RWPE1 (cell line): Measurements from ENCODE around the gene PCGF2.
"Not testable (repeated sequence)": the region's sequence is repeated elsewhere in the genome, so short reads cannot be mapped to it uniquely, and the experiment has no call there.

Experiments
- CTCF ChIA-PET: fragments of 350-600 bp; sonication (Branson Sonifier 250); formaldehyde crosslinking; extraction: SDS; loops from one replicate; lab custom pipeline; 2021; lab: Yijun Ruan, JAX
- POLR2A ChIA-PET: fragments of 400-600 bp; formaldehyde crosslinking; extraction: SDS; loops from one replicate; lab custom pipeline; 2020; ENCODE audit warnings: antibody characterized with exemption; ENCODE audit not compliant: low non-redundant PET; lab: Yijun Ruan, JAX
- DNase-seq: peaks from one replicate; pipeline ENCODE4 v3.0.0; 2012; ENCODE audit warnings: low spot score
- H3K27ac ChIP-seq: fragments of 450-650 bp; 2 replicates; pipeline ENCODE4 v1.5.1; 2017
- TF ChIP-seq, protein P1 (sequence below): fragments of 450-650 bp; conservative IDR thresholded peaks from 2 replicates; pipeline ENCODE4 v1.5.1; 2017; ENCODE audit warnings: low read depth, mild to moderate bottlenecking

The PCGF2 gene

DNA sequence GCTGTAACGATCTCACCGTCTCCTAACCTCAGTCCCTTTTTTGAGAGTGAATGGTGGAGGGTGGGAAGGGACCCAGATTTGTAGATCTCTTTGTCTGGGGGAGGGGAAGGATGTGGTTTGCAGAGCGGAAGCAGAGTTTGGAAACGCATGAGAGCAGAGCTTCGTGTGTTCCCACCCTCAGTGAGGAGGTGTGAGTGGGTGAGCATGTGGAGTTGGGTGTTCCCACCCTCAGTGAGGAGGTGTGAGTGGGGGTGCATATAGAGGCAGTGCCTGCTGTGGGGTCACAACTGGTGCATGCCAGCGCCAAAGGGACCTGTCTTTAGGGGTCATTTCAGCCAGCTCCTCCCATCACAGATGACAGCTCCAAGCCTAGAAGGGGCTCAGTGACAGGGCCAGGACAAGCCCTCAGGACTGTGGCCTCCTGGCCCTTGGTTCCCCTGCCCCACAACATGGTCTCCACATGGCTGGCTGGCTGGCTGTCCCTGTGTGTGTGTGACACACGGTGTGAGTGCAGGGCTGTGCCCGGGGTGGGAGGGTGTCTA is 19.8 kb downstream of the PCGF2 start:
- DNase-seq: no peak
- TF ChIP-seq, protein P1, sequence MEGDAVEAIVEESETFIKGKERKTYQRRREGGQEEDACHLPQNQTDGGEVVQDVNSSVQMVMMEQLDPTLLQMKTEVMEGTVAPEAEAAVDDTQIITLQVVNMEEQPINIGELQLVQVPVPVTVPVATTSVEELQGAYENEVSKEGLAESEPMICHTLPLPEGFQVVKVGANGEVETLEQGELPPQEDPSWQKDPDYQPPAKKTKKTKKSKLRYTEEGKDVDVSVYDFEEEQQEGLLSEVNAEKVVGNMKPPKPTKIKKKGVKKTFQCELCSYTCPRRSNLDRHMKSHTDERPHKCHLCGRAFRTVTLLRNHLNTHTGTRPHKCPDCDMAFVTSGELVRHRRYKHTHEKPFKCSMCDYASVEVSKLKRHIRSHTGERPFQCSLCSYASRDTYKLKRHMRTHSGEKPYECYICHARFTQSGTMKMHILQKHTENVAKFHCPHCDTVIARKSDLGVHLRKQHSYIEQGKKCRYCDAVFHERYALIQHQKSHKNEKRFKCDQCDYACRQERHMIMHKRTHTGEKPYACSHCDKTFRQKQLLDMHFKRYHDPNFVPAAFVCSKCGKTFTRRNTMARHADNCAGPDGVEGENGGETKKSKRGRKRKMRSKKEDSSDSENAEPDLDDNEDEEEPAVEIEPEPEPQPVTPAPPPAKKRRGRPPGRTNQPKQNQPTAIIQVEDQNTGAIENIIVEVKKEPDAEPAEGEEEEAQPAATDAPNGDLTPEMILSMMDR: no peak
- CTCF ChIA-PET: interaction anchor here (0.5 to 0.6 kb wide), 3 partner anchors 88 to 1677 kb away, joined by 3 to 4 read pairs (median 3); no protein-coding TSS in a partner anchor
- H3K27ac ChIP-seq: peak overlapping the region; percentile 89
- POLR2A ChIA-PET: interaction anchor here (0.6 kb wide), 1 partner anchor 45 kb away, joined by 6 read pairs; no protein-coding TSS in a partner anchor

DNA sequence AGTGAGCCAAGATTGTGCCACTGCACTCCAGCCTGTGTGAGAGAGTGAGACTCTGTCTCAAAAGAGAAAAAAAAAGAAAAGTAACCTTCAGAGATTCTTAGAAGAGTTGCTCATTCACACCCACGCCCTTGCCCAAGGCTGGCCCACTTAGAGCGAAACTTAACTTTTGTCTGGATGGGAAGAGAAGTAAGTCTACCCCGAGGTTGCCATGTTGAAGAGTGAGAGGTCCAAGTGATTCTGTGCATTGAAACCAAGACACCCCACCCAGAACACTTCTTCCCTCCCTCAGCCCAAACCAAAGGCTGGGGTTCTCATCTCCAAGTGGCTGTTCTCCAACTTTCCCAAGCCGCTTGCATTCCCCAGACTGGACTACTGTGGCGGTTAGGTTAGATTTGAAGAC is 20.4 kb downstream of the PCGF2 start:
- peak overlapping the region; percentile 89 for H3K27ac ChIP-seq
- POLR2A ChIA-PET: interaction anchor here (0.6 kb wide), 1 partner anchor 45 kb away, joined by 6 read pairs; no protein-coding TSS in a partner anchor
- CTCF ChIA-PET: interaction anchor here (0.6 kb wide), 1 partner anchor 1677 kb away, joined by 3 read pairs; no protein-coding TSS in a partner anchor
- TF ChIP-seq, protein P1: no peak
- no peak for DNase-seq

GRCh38 chr17:38726145-38726544 is 22.0 kb downstream of the PCGF2 start:
- POLR2A ChIA-PET, H3K27ac ChIP-seq, DNase-seq: not testable (repeated sequence)
- CTCF ChIA-PET: interaction anchor here (0.9 kb wide), 1 partner anchor 9 kb away, joined by 3 read pairs; no protein-coding TSS in a partner anchor

DNA sequence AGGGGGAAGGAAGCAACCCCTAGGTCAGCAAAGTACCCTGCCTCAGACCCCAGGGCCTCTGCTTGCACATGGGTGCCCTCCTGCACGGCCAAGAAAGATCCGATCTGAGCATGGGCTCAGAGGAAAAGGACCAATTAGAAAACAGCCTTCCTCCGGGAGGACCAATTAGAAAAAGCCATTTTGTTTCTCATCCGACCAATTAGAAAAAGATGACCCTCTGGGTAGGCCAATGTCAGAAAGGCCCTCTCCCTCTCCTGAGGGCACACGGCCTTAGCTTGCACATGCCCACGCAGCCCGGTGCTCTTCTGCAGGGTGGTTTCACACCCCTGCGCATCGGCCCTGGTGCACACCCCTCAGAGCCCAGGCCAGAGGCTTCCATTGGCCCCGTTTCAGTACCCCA is 23.1 kb downstream of the PCGF2 start:
- H3K27ac ChIP-seq: peak overlapping the region; percentile 41
- TF ChIP-seq, protein P1: no peak
- no peak for DNase-seq
- ChIA-PET CTCF (interaction anchor here (0.9 kb wide), 1 partner anchor 10 kb away, joined by 3 read pairs; no protein-coding TSS in a partner anchor), POLR2A (no interaction called here)

GRCh38 chr17:38724337-38724988 is 23.7 kb downstream of the PCGF2 start:
- TF ChIP-seq, protein P1: no peak
- H3K27ac ChIP-seq: peak overlapping the region; percentile 41
- DNase-seq: no peak
- ChIA-PET CTCF (interaction anchor here (0.6 kb wide), 1 partner anchor 56 kb away, joined by 3 read pairs; no protein-coding TSS in a partner anchor), POLR2A (no interaction called here)

- DNase-seq: no peak
- TF ChIP-seq, protein P1: no peak
- no peak overlapping the region; the same call in 1 of the 2 replicates for H3K27ac ChIP-seq
- ChIA-PET POLR2A (no interaction called here), CTCF (interaction anchor here (1.2 kb wide), 1 partner anchor 14 kb away, joined by 3 read pairs; no protein-coding TSS in a partner anchor)
Measured at GRCh38 chr17:38721802-38722201, 26.3 kb downstream of the PCGF2 start.
